ENCODE data around the gene ANKRD13C. TPM values are rescaled to one million over a fixed set of nuclear protein-coding genes. Genes with fewer than 3 reads are reported as not detected.

Gene ANKRD13C
- total and polyA plus RNA-seq, 9 donors = 11.8 to 27.9 (median 24.1) TPM

- H3K9me3 ChIP-seq = no peaks in the 10 kb centered on the region
- intact Hi-C loops (cut with DNase I) = no loop called here
- 85 to 90% (median 87%) methylated on average over 1 of the region's 1 CpG for WGBS, 3 donors
- no peak for DNase-seq
- H3K36me3 ChIP-seq = no peaks in the 10 kb centered on the region
- H3K27me3 ChIP-seq = no peaks in the 10 kb centered on the region
- no peak overlapping the region for H3K27ac ChIP-seq
- no peak for TF ChIP-seq EP300 (IDR thresholded peaks at IDR 0.05)
- TF ChIP-seq POLR2A (IDR thresholded peaks at IDR 0.05) = no peak
- TF ChIP-seq CTCF (IDR thresholded peaks at IDR 0.05) = no peak
- no peaks in the 10 kb centered on the region for H3K4me1 ChIP-seq (ENCODE audit: insufficient read depth)
- H3K4me3 ChIP-seq = no peak overlapping the region
Observed at GRCh38 chr1:70290218-70290617, 64.3 kb downstream of the ANKRD13C start.

- no peaks in the 10 kb centered on the region for H3K9me3 ChIP-seq
- H3K4me3 ChIP-seq = no peak overlapping the region
- no peak overlapping the region for H3K27ac ChIP-seq
- intact Hi-C loops (cut with DNase I) = no loop called here
- no peak for DNase-seq
- no peaks in the 10 kb centered on the region for H3K27me3 ChIP-seq
- H3K4me1 ChIP-seq (ENCODE audit: insufficient read depth) = no peaks in the 10 kb centered on the region
- TF ChIP-seq CTCF (IDR thresholded peaks at IDR 0.05) = no peak
- no peaks in the 10 kb centered on the region for H3K36me3 ChIP-seq
Observed at GRCh38 chr1:70288166-70288565, 66.4 kb downstream of the ANKRD13C start.

- Histone ChIP-seq H3K27me3 (no peaks in the 10 kb centered on the region), H3K27ac (no peak overlapping the region), H3K4me3 (no peak overlapping the region), H3K4me1 (ENCODE audit: insufficient read depth) (no peaks in the 10 kb centered on the region), H3K36me3 (no peaks in the 10 kb centered on the region), H3K9me3 (no peaks in the 10 kb centered on the region)
- DNase-seq = no peak
- WGBS, 3 donors = 88 to 94% (median 92%) methylated on average over 5 of the region's 5 CpGs
- intact Hi-C loops (cut with DNase I) = no loop called here
- no peak for TF ChIP-seq EP300 (IDR thresholded peaks at IDR 0.05)
- no peak for TF ChIP-seq CTCF (IDR thresholded peaks at IDR 0.05)
- no peak for TF ChIP-seq POLR2A (IDR thresholded peaks at IDR 0.05)
Observed at GRCh38 chr1:70286453-70286852, 68.1 kb downstream of the ANKRD13C start.

- Histone ChIP-seq H3K36me3 (no peaks in the 10 kb centered on the region), H3K27me3 (no peaks in the 10 kb centered on the region), H3K9me3 (no peaks in the 10 kb centered on the region), H3K4me3 (no peak overlapping the region), H3K27ac (no peak overlapping the region), H3K4me1 (ENCODE audit: insufficient read depth) (no peaks in the 10 kb centered on the region)
- no peak for DNase-seq
- WGBS, 3 donors = 90 to 93% (median 93%) methylated on average over 2 of the region's 2 CpGs
- intact Hi-C loops (cut with DNase I) = no loop called here
- no peak for TF ChIP-seq CTCF (IDR thresholded peaks at IDR 0.05)
- no peak for TF ChIP-seq EP300 (IDR thresholded peaks at IDR 0.05)
- TF ChIP-seq POLR2A (IDR thresholded peaks at IDR 0.05) = no peak
Observed at GRCh38 chr1:70284366-70284765, 70.2 kb downstream of the ANKRD13C start.

GRCh38 chr1:70278710-70279109 lies 75.8 kb downstream of the ANKRD13C start:
- Histone ChIP-seq H3K27ac (no peak overlapping the region), H3K27me3 (no peaks in the 10 kb centered on the region), H3K4me1 (ENCODE audit: insufficient read depth) (no peaks in the 10 kb centered on the region), H3K9me3 (no peaks in the 10 kb centered on the region), H3K4me3 (no peak overlapping the region), H3K36me3 (no peaks in the 10 kb centered on the region)
- intact Hi-C loops (cut with DNase I) = no loop called here
- 96 to 98% (median 97%) methylated on average over 1 of the region's 1 CpG for WGBS, 3 donors
- TF ChIP-seq EP300 (IDR thresholded peaks at IDR 0.05) (no peak), CTCF (IDR thresholded peaks at IDR 0.05) (no peak), POLR2A (IDR thresholded peaks at IDR 0.05) (no peak)
- DNase-seq = no peak

Measured in ovary (tissue), 9 donors.